ENCODE data around the gene LRRC8B.

The LRRC8B gene

GRCh38 chr1:89578946-89579684, 54.5 kb downstream of the LRRC8B start:
- no peak overlapping the region for H3K27ac ChIP-seq
- no peak for TF ChIP-seq CTCF (conservative IDR thresholded peaks at IDR 0.05)

- TF ChIP-seq CTCF (conservative IDR thresholded peaks at IDR 0.05): no peak
- no peak overlapping the region for H3K27ac ChIP-seq
These were observed 55.4 kb downstream of the LRRC8B start for GRCh38 chr1:89580036-89580435.

- no peak overlapping the region for H3K27ac ChIP-seq
- TF ChIP-seq CTCF (conservative IDR thresholded peaks at IDR 0.05): no peak
These were observed 57.2 kb downstream of the LRRC8B start for GRCh38 chr1:89581859-89582258.

- TF ChIP-seq CTCF (conservative IDR thresholded peaks at IDR 0.05): no peak
- no peak overlapping the region for H3K27ac ChIP-seq
These were observed 57.9 kb downstream of the LRRC8B start for GRCh38 chr1:89582571-89582970.

- no peak overlapping the region for H3K27ac ChIP-seq
- no peak for TF ChIP-seq CTCF (conservative IDR thresholded peaks at IDR 0.05)
These were observed 59.6 kb downstream of the LRRC8B start for GRCh38 chr1:89584211-89584610.

GRCh38 chr1:89584781-89585180, 60.2 kb downstream of the LRRC8B start:
- no peak overlapping the region for H3K27ac ChIP-seq
- no peak for TF ChIP-seq CTCF (conservative IDR thresholded peaks at IDR 0.05)

- H3K27ac ChIP-seq: no peak overlapping the region
- no peak for TF ChIP-seq CTCF (conservative IDR thresholded peaks at IDR 0.05)
These were observed 63.1 kb downstream of the LRRC8B start for GRCh38 chr1:89587729-89588161.

Measured in VCaP (cell line).